ENCODE results near the gene NLRP7. TPM values are rescaled to one million over a fixed set of nuclear protein-coding genes. Genes with fewer than 3 reads are reported as not detected.
A peak's percentile ranks its signal among the peaks of the same experiment; 100 is the strongest.
"Not testable (repeated sequence)": the region's sequence is repeated elsewhere in the genome, so short reads cannot be mapped to it uniquely, and the experiment has no call there.

The NLRP7 gene
- total RNA-seq, 1 experiment from 2014 or later, result not detected

- peaks cover 47% of the 10 kb centered on the region for H3K27me3 ChIP-seq (ENCODE audit: low read length)
- no peak for ATAC-seq
- POLR2A ChIA-PET (ENCODE audit: unreplicated experiment), result no interaction called here
These were observed 24.1 kb downstream of the NLRP7 start for GRCh38 chr19:54923276-54923675.

GRCh38 chr19:54921082-54921481 is 26.2 kb downstream of the NLRP7 start:
- Histone ChIP-seq H4K20me1 (ENCODE audit: low read length) (no peaks in the 10 kb centered on the region), H3K27ac (ENCODE audit: low read length) (no peak overlapping the region), H3K9ac (ENCODE audit: low read length) (no peak overlapping the region), H3K79me2 (ENCODE audit: low read length) (no peaks in the 10 kb centered on the region), H3K36me3 (ENCODE audit: low read depth, low read length) (no peaks in the 10 kb centered on the region), H3K4me1 (ENCODE audit: insufficient read depth, low read length) (no peaks in the 10 kb centered on the region), H3F3A (ENCODE audit: low read length, unreplicated experiment) (no peaks in the 10 kb centered on the region), H3K4me2 (ENCODE audit: low read length) (no peak overlapping the region), H2AFZ (ENCODE audit: low read length) (no peak overlapping the region), H3K9me3 (ENCODE audit: low read length) (no peaks in the 10 kb centered on the region), H3K27me3 (ENCODE audit: low read length) (peaks cover 58% of the 10 kb centered on the region), H3K4me3 (ENCODE audit: low read length) (no peak overlapping the region), H3K9me2 (replicated peaks; ENCODE audit: low read length) (no peaks in the 10 kb centered on the region)
- CTCF ChIA-PET, result interaction anchor here (1.0 kb wide), 1 partner anchor 37 kb away, joined by 3 read pairs; no protein-coding TSS in a partner anchor
- ATAC-seq (no peak), DNase-seq (no peak)
- no TSS peak for BruUV-seq (replicated peaks)
- TF ChIP-seq EZH2phosphoT487 (IDR thresholded peaks at IDR 0.05; ENCODE audit: borderline replicate concordance, low read length) (no peak), EZH2 (IDR thresholded peaks at IDR 0.05; ENCODE audit: low read length, unreplicated experiment) (no peak), CTCF (conservative IDR thresholded peaks at IDR 0.05; ENCODE audit: low read depth, low read length) (no peak)
- intact Hi-C loops (cut with micrococcal nuclease), result no loop called here
- POLR2A ChIA-PET (ENCODE audit: unreplicated experiment), result no interaction called here

More at GRCh38 chr19:54923276-54923675, 24.1 kb downstream of the NLRP7 start:
- Histone ChIP-seq H3K4me2 (ENCODE audit: low read length) (no peak overlapping the region), H3K9me3 (ENCODE audit: low read length) (peaks cover 3% of the 10 kb centered on the region), H3K27ac (ENCODE audit: low read length) (no peak overlapping the region), H3F3A (ENCODE audit: low read length, unreplicated experiment) (no peaks in the 10 kb centered on the region), H3K9me2 (replicated peaks; ENCODE audit: low read length) (no peaks in the 10 kb centered on the region), H3K9ac (ENCODE audit: low read length) (no peak overlapping the region), H3K4me3 (ENCODE audit: low read length) (no peak overlapping the region), H2AFZ (ENCODE audit: low read length) (no peak overlapping the region), H3K4me1 (ENCODE audit: insufficient read depth, low read length) (no peaks in the 10 kb centered on the region), H3K36me3 (ENCODE audit: low read depth, low read length) (no peaks in the 10 kb centered on the region), H3K79me2 (ENCODE audit: low read length) (no peaks in the 10 kb centered on the region), H4K20me1 (ENCODE audit: low read length) (no peaks in the 10 kb centered on the region)
- CTCF ChIA-PET, result no interaction called here
- BruUV-seq (replicated peaks), result no TSS peak
- intact Hi-C loops (cut with micrococcal nuclease), result no loop called here
- no peak for TF ChIP-seq EZH2phosphoT487 (IDR thresholded peaks at IDR 0.05; ENCODE audit: borderline replicate concordance, low read length)
- no peak for DNase-seq

- ATAC-seq; H3K9me2 ChIP-seq (replicated peaks; ENCODE audit: low read length); H2AFZ ChIP-seq (ENCODE audit: low read length); intact Hi-C loops (cut with micrococcal nuclease); H3K79me2 ChIP-seq (ENCODE audit: low read length); H3K9ac ChIP-seq (ENCODE audit: low read length); H3K27ac ChIP-seq (ENCODE audit: low read length); H4K20me1 ChIP-seq (ENCODE audit: low read length); H3K4me1 ChIP-seq (ENCODE audit: insufficient read depth, low read length); H3K36me3 ChIP-seq (ENCODE audit: low read depth, low read length); H3K9me3 ChIP-seq (ENCODE audit: low read length); H3K4me2 ChIP-seq (ENCODE audit: low read length); BruUV-seq (replicated peaks); H3F3A ChIP-seq (ENCODE audit: low read length, unreplicated experiment); H3K4me3 ChIP-seq (ENCODE audit: low read length); POLR2A ChIA-PET (ENCODE audit: unreplicated experiment); DNase-seq; CTCF ChIA-PET: not testable (repeated sequence)
- H3K27me3 ChIP-seq (ENCODE audit: low read length), result peaks cover 63% of the 10 kb centered on the region
- peak; percentile 48; the same call in 1 of the 2 replicates for TF ChIP-seq CTCF (conservative IDR thresholded peaks at IDR 0.05; ENCODE audit: low read depth, low read length)
These were observed 27.4 kb downstream of the NLRP7 start for GRCh38 chr19:54919646-54920563.

All from PC-3 (cell line).